H7 (cell line): ENCODE measurements around the gene P3H1. TPM values are rescaled to one million over a fixed set of nuclear protein-coding genes. Genes with fewer than 3 reads are reported as not detected.
A peak's percentile ranks its signal among the peaks of the same experiment; 100 is the strongest.
"Not testable (repeated sequence)": the region's sequence is repeated elsewhere in the genome, so short reads cannot be mapped to it uniquely, and the experiment has no call there.

Experiments used
- DNase-seq: peaks from one replicate; pipeline ENCODE4 v3.0.0; 2012
- H3K27me3 ChIP-seq: 2 replicates; pipeline ENCODE4 v1.6.0; 2011; ENCODE audit warnings: mild to moderate bottlenecking, low read length; ENCODE audit not compliant: control insufficient read depth, insufficient read depth
- H3K36me3 ChIP-seq: replicated peaks from 2 replicates; pipeline ENCODE4 v1.5.1; 2011; ENCODE audit warnings: low read length; ENCODE audit not compliant: control insufficient read depth, insufficient read depth
- H3K4me3 ChIP-seq: 2 replicates; pipeline ENCODE4 v1.5.1; 2011; ENCODE audit warnings: low read depth, mild to moderate bottlenecking, control low read depth, low read length, moderate library complexity; ENCODE audit not compliant: insufficient read depth
- total RNA-seq: library from RNA; depleted of rRNA; stranded (reverse); fragments of >200 nt; shearing (Covaris generic); gene quantifications from 2 replicates; pipeline ENCODE4 v1.2.3, GENCODE V29; 2014; rRNA removed

The P3H1 gene, protein sequence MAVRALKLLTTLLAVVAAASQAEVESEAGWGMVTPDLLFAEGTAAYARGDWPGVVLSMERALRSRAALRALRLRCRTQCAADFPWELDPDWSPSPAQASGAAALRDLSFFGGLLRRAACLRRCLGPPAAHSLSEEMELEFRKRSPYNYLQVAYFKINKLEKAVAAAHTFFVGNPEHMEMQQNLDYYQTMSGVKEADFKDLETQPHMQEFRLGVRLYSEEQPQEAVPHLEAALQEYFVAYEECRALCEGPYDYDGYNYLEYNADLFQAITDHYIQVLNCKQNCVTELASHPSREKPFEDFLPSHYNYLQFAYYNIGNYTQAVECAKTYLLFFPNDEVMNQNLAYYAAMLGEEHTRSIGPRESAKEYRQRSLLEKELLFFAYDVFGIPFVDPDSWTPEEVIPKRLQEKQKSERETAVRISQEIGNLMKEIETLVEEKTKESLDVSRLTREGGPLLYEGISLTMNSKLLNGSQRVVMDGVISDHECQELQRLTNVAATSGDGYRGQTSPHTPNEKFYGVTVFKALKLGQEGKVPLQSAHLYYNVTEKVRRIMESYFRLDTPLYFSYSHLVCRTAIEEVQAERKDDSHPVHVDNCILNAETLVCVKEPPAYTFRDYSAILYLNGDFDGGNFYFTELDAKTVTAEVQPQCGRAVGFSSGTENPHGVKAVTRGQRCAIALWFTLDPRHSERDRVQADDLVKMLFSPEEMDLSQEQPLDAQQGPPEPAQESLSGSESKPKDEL
- total RNA-seq: 139 and 148 TPM in 2 replicates

DNA sequence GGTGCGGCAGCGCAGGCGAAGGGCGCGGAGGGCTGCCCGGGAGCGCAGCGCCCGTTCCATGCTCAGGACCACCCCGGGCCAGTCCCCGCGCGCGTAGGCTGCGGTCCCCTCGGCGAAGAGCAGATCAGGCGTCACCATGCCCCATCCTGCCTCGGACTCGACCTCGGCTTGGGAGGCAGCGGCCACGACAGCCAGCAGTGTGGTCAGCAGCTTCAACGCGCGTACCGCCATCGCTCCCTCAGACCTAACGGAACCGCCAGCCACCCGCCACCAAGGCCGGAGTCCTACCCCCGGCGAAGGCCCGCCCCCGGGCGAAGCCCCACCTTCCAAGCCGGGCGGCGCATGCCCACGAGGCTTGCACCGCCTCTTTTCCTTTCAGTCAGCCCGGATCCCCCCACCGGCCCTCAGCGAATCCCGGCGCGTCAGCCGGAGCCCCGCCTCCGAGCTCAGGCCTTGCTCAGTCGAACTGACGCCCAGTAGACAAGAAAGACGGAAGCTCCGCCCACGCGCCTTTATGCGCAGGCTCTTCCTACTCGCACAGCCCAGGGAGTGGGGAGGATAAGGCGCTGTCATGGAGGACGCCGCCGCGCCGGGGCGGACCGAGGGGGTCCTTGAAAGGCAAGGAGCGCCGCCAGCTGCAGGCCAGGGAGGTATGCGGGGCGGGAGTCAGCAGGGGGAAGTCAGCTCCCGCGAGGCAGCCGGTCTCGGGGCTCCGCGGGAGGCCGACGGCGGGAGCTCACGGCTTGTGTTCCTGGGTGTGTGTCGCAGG lies at the start of gene P3H1, which contains the start of gene C1orf50:
Gene P3H1, minus strand, starts transcription at position 288 of the 769 bp plus-strand sequence. Its CDS starts 57 bp downstream, at position 231.
Gene C1orf50, plus strand, starts transcription at position 509 of the 769 bp plus-strand sequence. Its CDS starts 63 bp downstream, at position 572.
- no peaks in the 10 kb centered on the region for H3K27me3 ChIP-seq
- peak within 1 kb of the TSS; percentile 100 for H3K4me3 ChIP-seq
- peak; percentile 99 for DNase-seq
- peaks cover 2% of the 10 kb centered on the region; the same call in 1 of the 2 replicates for H3K36me3 ChIP-seq

DNA sequence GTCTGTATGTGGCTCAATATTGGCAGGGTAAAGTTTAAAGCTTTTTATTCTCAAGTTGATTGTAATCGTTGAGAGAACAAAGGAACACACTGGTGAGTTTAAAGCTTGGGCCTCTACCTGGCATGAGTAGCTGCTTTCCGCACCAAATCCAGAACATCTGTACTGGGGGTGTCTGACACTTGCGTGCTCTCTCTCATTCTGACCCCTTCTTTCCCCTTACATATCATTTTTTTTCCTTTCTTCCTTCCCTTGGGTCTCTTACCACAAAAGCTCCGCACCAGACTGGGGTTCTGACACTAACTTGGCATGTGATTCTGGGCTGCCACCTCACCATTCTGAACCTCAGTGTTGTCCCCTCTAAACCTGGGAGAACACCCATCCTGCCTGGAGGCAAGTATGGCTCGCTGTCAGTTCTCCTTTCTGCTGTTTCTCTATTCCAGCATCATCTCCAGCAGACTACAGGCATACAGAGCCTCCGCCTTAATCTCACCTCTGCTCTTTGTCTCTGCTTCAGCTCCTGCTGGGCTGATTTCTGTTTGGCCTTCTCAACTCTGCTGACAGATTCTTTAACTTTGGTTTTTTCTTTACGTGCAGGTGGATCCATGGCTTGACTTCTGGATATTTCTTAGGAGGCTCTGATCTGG lies 49.2 kb upstream of the P3H1 start:
- no peak for DNase-seq
- no peaks in the 10 kb centered on the region for H3K27me3 ChIP-seq
- peak overlapping the region; percentile 69 for H3K4me3 ChIP-seq
- H3K36me3 ChIP-seq: no peaks in the 10 kb centered on the region

DNA sequence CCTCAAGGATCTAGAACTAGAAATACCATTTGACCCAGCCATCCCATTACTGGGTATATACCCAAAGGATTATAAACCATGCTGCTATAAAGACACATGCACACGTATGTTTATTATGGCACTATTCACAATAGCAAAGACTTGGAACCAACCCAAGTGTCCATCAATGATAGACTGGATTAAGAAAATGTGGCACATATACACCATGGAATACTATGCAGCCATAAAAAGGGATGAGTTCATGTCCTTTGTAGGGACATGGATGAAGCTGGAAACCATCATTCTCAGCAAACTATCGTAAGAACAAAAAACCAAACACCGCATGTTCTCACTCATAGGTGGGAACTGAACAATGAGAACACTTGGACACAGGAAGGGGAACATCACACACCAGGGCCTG lies 48.0 kb upstream of the P3H1 start:
- not testable (repeated sequence) for H3K27me3 ChIP-seq, DNase-seq, H3K4me3 ChIP-seq, H3K36me3 ChIP-seq

DNA sequence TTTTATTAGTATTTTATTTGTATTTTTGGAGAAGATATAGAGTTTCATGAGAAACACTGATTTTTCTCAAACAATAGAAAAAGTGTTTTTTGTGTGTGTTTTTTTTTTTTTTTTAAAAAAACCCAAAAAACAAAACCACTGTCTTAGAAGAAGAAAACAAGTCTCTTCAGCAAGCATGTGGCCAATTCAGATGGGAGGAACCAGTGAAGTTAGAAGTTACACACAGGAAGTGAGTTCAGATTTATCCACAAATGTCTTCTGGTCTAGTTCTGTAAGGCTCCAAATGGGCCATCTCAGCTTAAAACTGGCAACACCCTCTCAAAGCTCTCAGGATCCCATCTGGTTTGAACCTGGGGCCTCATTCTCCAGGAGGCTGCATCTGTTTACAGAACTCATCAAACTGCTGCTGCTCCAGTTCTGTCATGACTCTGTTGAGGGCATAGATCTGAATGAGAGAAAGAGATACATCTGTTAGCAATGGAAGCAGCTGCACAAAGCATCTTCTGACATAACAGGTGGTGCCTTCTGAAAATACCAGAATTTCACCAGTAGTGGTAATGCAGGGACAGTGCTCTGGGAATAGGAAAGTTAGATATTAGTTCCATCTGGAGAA lies 40.3 kb upstream of the P3H1 start:
- H3K36me3 ChIP-seq: peaks cover 2% of the 10 kb centered on the region
- no peak overlapping the region for H3K4me3 ChIP-seq
- DNase-seq: no peak
- H3K27me3 ChIP-seq: no peaks in the 10 kb centered on the region

DNA sequence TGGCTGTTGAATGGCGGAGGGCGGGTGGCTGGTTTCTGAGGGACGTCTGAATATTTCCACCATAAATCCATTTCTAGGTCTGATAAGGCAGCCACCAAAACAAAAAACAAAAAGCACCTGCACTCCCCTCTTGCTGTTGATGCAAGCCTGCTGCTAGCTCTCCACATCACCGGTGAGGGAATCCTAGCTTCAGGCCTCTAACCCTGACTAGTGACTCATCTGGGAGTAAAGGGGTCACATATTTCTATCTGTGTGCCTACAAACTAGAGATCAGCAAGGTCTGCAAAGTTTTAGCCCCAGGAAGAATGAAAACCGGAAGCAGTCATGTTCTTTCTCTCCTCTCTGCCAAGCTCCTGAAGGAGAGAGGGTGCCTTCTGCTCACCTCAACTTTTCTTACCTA lies 39.8 kb upstream of the P3H1 start:
- peaks cover 2% of the 10 kb centered on the region for H3K36me3 ChIP-seq
- no peak for DNase-seq

DNA sequence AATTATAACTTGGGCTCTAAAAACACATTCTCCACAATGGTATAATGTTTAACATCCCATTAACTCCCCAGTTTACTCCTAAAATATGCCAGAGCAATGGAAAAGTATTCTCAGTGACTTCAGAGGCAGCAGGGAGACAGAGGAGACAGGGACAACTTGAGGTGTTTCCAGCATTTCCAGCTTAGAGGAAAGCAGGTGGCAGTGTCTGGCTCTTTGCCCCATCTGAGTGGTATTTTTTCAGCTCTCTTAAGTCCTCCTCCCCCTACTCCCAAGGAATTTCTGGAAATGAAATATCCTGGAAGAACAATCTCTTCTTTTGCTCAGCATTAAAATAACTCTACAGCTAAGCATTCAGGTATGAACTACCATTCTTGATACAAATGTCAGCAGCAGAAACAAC lies 39.3 kb upstream of the P3H1 start:
- H3K4me3 ChIP-seq: no peak overlapping the region
- no peaks in the 10 kb centered on the region for H3K27me3 ChIP-seq
- H3K36me3 ChIP-seq: peaks cover 2% of the 10 kb centered on the region
- no peak for DNase-seq

More for the DNA sequence above, 39.8 kb upstream of the P3H1 start:
- Histone ChIP-seq H3K27me3 (no peaks in the 10 kb centered on the region), H3K4me3 (no peak overlapping the region)

DNA sequence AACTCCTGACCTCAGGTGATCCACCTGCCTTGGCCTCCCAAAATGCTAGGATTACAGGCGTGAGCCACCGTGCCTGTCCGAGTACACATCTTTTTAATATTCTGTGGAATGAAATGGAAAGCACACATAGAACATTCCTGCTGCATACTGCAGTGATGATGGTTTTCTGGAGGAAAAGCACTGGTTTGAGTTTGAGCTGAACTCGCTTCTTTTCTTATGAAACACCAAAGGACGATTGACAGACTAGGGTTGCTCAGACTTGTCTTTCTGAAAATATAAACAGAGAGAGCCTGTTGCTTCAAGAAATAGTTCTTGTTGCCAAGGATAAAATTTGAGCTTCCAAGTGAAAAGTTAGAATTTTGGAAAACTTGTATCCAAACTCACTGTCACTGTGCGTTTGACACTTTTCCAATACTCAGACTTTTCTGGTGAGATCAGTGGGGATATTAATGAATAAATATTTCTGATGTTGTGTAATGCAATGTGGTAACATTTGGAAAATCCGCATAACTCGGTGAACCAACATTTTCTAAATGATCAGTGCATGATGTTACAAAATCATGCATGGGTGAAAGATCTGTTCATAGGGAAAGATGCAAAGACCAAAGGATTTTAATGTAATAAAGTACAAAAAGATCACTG lies 35.1 kb upstream of the P3H1 start:
- no peaks in the 10 kb centered on the region for H3K27me3 ChIP-seq
- H3K4me3 ChIP-seq: no peak overlapping the region
- no peak for DNase-seq
- H3K36me3 ChIP-seq: peaks cover 2% of the 10 kb centered on the region

DNA sequence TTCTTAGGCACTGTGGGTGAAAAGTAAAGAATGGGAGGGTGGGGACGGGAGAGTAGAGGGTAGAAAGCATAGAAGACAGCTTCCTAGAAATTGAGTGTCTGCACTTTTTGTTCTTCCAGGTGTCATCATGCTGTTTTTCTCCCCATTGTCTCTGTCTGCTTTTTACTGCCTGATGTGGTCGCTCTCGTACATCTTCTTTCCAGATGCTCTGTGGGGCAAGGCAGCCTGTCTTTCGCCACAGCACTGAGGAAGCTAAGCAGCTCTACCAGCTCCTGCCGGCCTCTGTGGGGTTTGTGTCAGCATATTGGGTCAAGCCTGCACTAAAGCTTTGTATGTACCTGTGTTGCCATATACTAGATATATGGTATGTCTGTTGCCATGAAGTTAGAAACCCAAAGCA lies 31.2 kb upstream of the P3H1 start:
- no peak overlapping the region for H3K4me3 ChIP-seq
- no peaks in the 10 kb centered on the region for H3K36me3 ChIP-seq
- no peak for DNase-seq
- H3K27me3 ChIP-seq: peaks cover 2% of the 10 kb centered on the region; the same call in 1 of the 2 replicates

DNA sequence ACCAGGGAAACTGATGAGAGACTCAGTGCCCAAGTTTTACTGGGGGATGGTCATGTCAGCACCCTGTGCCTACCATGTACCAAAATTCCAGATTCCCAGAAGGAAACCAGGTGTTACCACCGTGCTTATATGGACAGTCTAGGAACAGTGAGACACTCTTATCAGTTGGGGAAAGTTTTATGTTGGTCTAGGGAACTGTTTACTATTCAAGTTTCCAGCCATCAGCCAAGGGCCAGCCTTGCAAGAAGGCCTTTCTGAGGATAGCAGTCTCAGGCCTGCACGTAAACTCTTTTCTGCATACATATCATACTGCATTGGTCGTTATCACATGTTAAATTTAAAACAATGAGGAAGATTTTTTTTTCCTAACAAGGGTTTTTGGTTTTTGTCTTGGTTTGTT lies 30.6 kb upstream of the P3H1 start:
- no peak for DNase-seq
- Histone ChIP-seq H3K4me3 (no peak overlapping the region), H3K36me3 (no peaks in the 10 kb centered on the region), H3K27me3 (peaks cover 2% of the 10 kb centered on the region; the same call in 1 of the 2 replicates)

DNA sequence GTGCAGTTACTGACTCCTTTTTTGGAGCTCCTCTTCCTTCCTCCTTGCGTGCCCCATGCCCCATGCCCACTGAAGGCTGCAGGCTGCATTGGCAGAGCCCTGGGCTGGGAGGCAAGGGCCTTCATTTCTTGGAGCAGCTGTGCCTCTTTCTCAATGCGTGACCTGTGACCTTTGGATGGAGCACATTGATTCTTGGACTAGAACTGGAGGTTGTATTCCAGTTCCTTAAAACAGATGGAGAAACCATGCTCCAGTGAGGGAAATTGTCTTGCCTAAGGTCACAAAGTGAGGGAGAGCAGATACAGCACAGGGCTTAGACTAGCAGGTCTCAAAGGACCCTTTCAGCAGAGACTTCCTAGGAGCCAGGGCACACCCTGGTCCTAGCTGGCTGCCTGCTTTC lies 27.0 kb upstream of the P3H1 start:
- H3K4me3 ChIP-seq: no peak overlapping the region
- peaks cover 2% of the 10 kb centered on the region; the same call in 1 of the 2 replicates for H3K27me3 ChIP-seq
- no peak for DNase-seq
- no peaks in the 10 kb centered on the region for H3K36me3 ChIP-seq

DNA sequence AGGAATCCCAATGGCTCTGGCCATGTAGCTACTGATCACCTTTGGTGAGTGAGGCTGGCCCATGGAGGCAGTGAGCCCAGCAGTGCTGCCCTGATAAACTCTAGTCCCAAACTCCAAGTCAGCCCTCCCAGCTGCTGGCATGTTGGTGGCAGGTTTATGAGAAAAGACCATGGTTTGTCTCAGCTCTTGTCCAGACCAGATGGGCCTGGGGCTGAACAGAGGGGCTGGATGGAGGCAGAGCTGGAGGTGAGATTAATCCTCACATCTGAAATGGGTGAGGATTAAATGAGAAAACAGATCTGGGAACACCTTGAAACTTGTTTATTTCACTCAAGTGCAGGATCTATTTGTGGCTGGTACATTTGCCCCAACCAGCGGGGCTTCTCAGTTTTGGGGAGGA lies 21.2 kb upstream of the P3H1 start:
- no peak for DNase-seq
- H3K4me3 ChIP-seq: no peak overlapping the region
- H3K36me3 ChIP-seq: peaks cover 2% of the 10 kb centered on the region
- H3K27me3 ChIP-seq: no peaks in the 10 kb centered on the region; the same call in 1 of the 2 replicates

DNA sequence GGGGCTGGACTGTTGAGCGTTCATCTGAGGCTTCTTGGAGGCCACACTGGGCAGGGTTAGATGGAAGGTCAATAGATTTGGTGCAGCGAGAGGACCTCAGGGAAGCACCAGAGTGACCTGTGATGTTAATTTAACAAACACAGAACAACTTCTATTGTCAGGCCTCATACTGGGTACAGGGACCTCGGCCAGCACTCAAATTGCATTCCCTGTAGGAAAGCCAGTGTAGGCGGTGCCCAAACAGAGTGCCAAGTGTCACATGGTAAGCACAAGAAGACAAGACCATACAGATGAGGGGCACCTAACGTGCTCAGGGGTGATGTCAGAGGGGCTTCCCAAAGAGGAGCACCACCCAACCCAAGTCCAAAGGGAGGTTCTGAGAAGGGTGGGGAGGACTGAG lies 19.3 kb upstream of the P3H1 start:
- Histone ChIP-seq H3K27me3 (no peaks in the 10 kb centered on the region; the same call in 1 of the 2 replicates), H3K4me3 (no peak overlapping the region)

DNA sequence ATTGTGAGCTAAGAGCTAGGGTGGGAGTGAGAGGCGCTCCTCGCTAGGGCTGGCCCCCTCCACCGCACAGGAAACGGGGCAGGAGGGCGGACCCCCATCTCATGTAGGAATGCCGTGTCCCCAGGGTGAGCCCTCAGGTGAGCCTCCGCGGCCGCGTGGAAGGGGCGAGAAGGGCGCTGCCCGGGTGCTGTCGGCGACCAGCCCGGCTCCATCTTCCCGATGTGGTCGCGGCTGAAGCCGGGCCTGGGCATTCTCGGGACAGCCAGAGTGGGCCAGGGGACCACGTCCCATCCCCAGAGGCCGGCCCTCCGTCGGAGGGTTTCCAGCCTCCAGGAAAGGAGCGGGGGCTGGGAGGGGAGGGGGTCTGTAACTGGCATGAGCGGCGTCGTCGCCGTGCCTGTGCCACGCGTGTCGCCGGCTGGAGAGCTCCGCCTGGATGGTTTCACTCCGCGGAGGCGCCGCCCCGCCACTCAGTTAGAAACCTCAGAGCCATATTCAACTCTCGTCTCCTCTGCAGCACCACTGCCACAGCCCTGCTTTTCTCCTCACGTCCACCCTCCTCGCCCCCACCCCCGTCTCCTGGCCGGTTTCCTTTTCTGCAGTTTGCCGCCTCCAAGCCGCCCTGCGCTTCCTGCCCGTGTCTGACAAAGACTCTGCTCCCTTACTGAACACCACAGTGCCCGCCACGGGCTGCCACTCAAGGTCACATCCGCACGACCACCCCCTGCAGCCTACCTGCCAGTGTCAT lies 18.3 kb upstream of the P3H1 start, which contains the start of gene TMEM269:
Gene TMEM269, plus strand, starts transcription at position 46 of the 748 bp plus-strand sequence. CDS start 4,903 bp downstream, outside the sequence.
- H3K4me3 ChIP-seq: no peak within 1 kb of the TSS
- H3K27me3 ChIP-seq: no peaks in the 10 kb centered on the region; the same call in 1 of the 2 replicates
- peak; percentile 70 for DNase-seq
- H3K36me3 ChIP-seq: peaks cover 10% of the 10 kb centered on the region

More for the DNA sequence above, 19.3 kb upstream of the P3H1 start:
- peak; percentile 22 for DNase-seq
- H3K36me3 ChIP-seq: peaks cover 6% of the 10 kb centered on the region
